Bronchial epithelial cell (primary cell): ENCODE measurements around the gene PIP5K1C. TPM values are rescaled to one million over a fixed set of nuclear protein-coding genes. Genes with fewer than 3 reads are reported as not detected.

Experiments
- DNase-seq: peaks from one replicate; pipeline ENCODE4 v3.0.0-alpha.2; 2010; ENCODE audit warnings: low read depth
- FAIRE-seq: peaks from 2 replicates; lab custom pipeline; 2011; peaks lifted over from hg19 to GRCh38; lab: Jason Lieb, UNC
- H3K27me3 ChIP-seq: 2 replicates; pipeline ENCODE4 v1.5.1; 2011; ENCODE audit warnings: low read length; ENCODE audit not compliant: control insufficient read depth, insufficient read depth
- H3K36me3 ChIP-seq: 2 replicates; pipeline ENCODE4 v1.5.1; 2011; ENCODE audit warnings: low read length; ENCODE audit not compliant: control insufficient read depth, insufficient read depth
- H3K4me3 ChIP-seq: 2 replicates; pipeline ENCODE4 v1.5.1; 2011; ENCODE audit warnings: mild to moderate bottlenecking, low read depth, low read length, control low read depth
- total RNA-seq: library from RNA; depleted of rRNA; stranded (reverse); fragments of >200 nt; gene quantifications from 2 replicates; pipeline ENCODE4 v1.2.1, GENCODE V29; 2014
- TF ChIP-seq, protein P1 (sequence below): IDR thresholded peaks from 2 replicates; pipeline ENCODE4 v1.5.1; 2011; ENCODE audit warnings: mild to moderate bottlenecking, moderate library complexity, low read length, control low read depth, inconsistent platforms; ENCODE audit not compliant: insufficient read depth, severe bottlenecking

The PIP5K1C gene
- total RNA-seq, 1 donor from 2014 or later: 6.3 TPM

DNA sequence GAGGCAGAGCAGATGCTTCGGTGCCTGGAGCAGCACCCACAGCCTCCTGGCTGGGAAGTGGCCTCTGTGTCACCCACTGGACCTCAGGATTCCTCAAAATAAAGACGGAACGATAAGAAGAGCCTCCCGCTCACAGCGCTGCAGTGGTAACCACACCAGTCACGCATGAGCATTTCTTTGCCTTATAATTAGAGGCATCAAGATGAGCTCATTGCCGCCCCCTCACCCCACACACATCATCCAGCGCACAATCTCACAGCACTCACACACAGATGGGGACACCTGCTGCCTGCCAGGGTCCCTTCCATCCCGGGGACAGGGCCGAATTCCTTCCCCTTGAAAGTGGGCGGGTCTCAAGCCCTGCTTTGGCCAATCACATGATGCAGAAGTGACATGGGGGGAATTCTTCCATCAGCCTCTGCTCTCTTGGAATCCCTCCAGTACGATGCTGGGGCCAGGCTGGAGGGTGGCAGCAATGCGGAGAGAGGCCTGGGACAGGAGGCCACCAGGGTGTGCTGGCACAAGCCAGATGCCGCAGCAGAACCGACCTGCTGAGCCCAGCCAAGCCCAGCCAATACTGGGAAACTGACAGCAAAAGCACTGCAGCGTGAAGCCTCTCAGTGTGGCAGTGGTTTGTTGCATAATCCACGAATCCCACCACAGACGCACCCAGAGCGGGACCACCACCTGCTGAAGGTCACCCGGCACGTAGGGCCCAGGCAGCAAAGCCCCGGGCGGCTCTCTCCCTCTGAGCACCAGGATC lies 16.0 kb downstream of the PIP5K1C start:
- TF ChIP-seq, protein P1, sequence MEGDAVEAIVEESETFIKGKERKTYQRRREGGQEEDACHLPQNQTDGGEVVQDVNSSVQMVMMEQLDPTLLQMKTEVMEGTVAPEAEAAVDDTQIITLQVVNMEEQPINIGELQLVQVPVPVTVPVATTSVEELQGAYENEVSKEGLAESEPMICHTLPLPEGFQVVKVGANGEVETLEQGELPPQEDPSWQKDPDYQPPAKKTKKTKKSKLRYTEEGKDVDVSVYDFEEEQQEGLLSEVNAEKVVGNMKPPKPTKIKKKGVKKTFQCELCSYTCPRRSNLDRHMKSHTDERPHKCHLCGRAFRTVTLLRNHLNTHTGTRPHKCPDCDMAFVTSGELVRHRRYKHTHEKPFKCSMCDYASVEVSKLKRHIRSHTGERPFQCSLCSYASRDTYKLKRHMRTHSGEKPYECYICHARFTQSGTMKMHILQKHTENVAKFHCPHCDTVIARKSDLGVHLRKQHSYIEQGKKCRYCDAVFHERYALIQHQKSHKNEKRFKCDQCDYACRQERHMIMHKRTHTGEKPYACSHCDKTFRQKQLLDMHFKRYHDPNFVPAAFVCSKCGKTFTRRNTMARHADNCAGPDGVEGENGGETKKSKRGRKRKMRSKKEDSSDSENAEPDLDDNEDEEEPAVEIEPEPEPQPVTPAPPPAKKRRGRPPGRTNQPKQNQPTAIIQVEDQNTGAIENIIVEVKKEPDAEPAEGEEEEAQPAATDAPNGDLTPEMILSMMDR: no peak
- Histone ChIP-seq H3K4me3 (no peak overlapping the region), H3K27me3 (no peaks in the 10 kb centered on the region), H3K36me3 (peaks cover 3% of the 10 kb centered on the region)
- FAIRE-seq: no peak
- no peak for DNase-seq

DNA sequence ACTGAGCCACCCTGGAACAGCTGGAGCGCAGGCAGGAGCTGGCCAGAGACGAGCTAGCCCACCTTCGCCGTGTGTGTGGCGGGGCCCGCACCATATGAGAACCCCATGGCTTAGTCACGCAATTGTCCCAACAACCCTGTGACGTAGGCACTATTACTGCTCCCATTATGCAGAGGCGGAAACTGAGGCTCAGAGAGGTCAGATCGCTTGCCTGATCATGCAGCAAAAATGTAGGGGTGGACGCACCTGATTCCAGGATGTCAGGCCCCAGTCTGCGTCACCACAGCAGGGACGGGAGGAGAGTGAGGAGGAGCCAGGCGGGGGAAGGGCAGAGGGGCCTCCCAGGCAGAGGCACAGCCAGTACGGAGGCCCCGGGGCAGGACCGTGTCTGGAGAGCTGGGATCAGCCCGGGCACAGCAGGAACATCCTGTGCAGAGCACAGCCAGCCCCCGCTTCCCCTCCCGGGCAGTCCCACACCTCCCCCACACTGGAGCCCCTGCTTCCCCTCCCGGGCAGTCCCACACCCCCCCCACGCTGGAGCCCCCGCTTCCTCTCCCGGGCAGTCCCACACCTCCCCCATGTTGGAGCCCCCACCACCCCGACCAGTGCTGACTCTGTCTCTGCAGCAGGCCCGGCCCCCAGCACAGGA lies 16.7 kb downstream of the PIP5K1C start:
- H3K4me3 ChIP-seq: no peak overlapping the region
- DNase-seq (no peak), FAIRE-seq (no peak)
- no peaks in the 10 kb centered on the region for H3K27me3 ChIP-seq
- TF ChIP-seq, protein P1: no peak
- peaks cover 3% of the 10 kb centered on the region for H3K36me3 ChIP-seq

DNA sequence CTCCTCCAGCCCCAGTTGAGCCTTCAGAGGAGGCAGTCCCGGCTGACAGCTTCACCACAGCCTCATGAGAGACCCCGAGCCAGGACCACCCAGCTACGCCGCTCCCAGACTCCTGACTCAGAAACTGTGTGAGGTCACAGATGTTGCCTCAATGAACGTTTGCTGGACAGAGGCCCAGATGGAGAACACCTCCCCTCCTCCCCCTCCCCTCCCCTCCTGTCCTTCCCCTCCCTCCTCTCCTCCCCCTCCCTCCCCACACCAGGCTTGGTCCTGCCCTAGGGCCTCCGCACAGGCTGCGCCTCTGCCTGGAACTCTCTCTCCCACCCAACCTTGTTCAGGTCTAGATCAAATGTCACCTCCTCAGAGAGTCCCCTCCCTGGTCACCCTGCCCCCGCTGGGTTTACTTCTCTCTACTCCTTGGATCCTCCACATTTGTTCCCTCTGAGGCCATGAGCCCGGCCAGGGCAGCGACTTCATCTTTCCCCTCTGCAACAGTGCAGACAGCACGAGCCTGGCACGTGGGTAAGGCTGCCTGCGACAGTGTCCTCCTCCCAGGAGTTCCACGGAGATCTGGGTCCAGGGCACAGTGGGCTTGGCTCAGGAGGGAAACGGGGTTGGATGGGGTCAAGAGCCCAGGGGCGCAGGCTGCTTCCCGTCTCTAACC lies 17.4 kb downstream of the PIP5K1C start:
- FAIRE-seq: no peak
- peaks cover 3% of the 10 kb centered on the region for H3K36me3 ChIP-seq
- no peaks in the 10 kb centered on the region for H3K27me3 ChIP-seq
- TF ChIP-seq, protein P1: no peak
- no peak for DNase-seq
- no peak overlapping the region for H3K4me3 ChIP-seq

DNA sequence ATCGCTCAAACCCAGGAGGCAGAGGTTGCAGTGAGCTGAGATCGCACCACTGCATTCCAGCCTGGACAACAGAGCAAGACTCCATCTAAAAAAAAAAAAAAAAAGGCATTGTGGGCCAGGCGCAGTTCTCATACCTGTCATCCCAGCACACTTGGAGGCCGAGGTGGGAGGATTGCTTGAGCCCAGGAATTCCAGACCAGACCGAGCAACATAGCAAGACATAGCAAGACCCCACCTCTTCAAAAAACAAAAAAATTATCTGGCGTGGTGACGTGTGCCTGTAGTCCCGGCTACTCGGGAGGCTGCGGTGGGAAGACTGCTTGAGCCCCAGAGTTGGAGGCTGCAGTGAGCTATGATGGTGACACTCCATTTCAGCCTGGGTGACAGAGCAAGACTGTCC lies 18.0 kb downstream of the PIP5K1C start:
- no peak for FAIRE-seq
- peaks cover 3% of the 10 kb centered on the region for H3K36me3 ChIP-seq

DNA sequence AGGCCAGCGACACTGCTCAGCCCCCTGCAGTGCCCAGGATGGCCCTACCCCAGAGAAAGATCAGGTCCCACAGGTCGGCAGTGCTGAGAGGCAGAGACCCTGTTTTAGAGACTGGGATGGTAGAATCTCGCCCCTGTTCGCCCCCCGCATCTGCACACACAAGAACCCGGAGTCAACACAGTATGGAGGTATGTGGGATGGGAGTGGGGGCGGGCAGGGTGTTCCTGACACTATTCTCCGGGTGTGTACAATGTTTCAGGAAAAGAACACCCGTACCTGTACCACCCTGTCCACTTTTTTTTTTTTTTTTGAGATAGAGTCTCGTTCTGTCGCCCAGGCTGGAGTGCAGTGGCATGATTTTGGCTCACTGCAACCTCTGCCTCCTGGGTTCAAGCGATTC lies 19.3 kb downstream of the PIP5K1C start:
- H3K27me3 ChIP-seq: no peaks in the 10 kb centered on the region
- DNase-seq: no peak
- FAIRE-seq: no peak
- no peak overlapping the region for H3K4me3 ChIP-seq
- TF ChIP-seq, protein P1: no peak
- H3K36me3 ChIP-seq: peaks cover 3% of the 10 kb centered on the region

More for the DNA sequence above, 18.0 kb downstream of the PIP5K1C start:
- TF ChIP-seq, protein P1: no peak
- Histone ChIP-seq H3K4me3 (no peak overlapping the region), H3K27me3 (no peaks in the 10 kb centered on the region)
- DNase-seq: no peak
